ENCODE results near the gene CDPF1.

GRCh38 chr22:46275455-46276122, 25.5 kb upstream of the CDPF1 start:
- TF ChIP-seq CTCF (IDR thresholded peaks at IDR 0.05) (no peak), POLR2A (IDR thresholded peaks at IDR 0.05) (no peak)

Measured in adrenal gland (tissue), 5 donors.